ENCODE results near the gene MYH9.
A peak's percentile ranks its signal among the peaks of the same experiment; 100 is the strongest.

Gene MYH9

DNA sequence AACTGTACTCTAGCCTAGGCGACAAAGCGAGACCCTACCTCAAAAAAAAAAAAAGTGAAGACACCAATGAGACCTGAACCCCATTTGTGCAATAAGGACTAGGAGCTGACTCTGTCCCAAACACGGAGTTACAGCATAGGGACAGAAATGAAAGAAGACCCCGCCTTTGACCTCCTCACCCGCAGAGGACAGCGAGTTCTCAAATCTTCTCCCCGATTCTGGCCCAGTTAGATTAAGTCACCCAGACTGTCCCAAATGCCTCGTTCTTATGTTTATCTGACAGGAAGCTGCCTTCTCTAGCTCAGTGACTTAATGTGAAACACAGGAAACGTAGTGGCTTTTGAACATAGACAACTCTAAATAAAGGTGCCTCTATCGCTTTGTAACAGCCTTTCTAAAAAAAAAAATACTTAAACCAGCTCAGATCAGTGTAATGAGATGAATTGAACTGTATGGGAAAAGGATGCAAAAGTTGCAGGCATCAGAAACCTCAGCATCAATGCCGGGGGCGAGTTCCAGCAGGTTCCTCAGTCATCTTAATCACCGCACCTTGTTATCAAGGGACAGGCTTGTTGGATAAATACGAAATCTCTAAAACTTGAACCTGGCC is 10.6 kb downstream of the MYH9 start:
- Histone ChIP-seq H3K36me3 (ENCODE audit: control insufficient read depth, low read length) (peaks cover 67% of the 10 kb centered on the region), H3K27ac (ENCODE audit: low read depth, low read length) (peak overlapping the region; percentile 88), H4K20me1 (ENCODE audit: control insufficient read depth, insufficient read depth, low read depth, low read length) (peaks cover 27% of the 10 kb centered on the region)

DNA sequence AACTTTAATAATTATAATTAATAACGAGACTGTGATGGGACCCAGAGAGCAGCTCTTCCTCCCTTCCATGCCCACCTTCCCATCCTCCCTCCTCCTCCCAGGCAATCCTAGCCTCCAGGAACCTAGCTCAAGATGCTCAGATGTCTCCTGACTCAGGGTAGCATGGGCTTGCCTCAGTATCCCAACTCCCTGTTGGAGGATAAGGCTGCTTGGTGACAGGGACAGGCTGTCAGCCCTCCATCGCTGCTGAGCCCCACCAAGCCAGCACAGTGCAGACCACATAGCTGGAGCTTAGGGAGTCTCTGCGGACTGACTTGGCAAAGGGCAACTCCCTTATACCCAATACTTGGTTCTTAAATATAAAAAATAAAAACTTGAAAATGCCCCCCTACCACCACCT is 11.5 kb downstream of the MYH9 start:
- H3K27ac ChIP-seq (ENCODE audit: low read depth, low read length), result no peak overlapping the region
- H3K36me3 ChIP-seq (ENCODE audit: control insufficient read depth, low read length), result peaks cover 60% of the 10 kb centered on the region
- H3K4me2 ChIP-seq (ENCODE audit: low read length), result peak overlapping the region; percentile 85
- H3K4me1 ChIP-seq (ENCODE audit: control insufficient read depth, low read length), result peaks cover 98% of the 10 kb centered on the region
- H3K79me2 ChIP-seq (ENCODE audit: control insufficient read depth, low read length), result peaks cover 100% of the 10 kb centered on the region
- H3K4me3 ChIP-seq (ENCODE audit: low read length), result no peak overlapping the region
- peaks cover 21% of the 10 kb centered on the region for H3F3A ChIP-seq (ENCODE audit: control insufficient read depth, insufficient read depth)
- no peak for TF ChIP-seq EZH2phosphoT487 (IDR thresholded peaks at IDR 0.05; ENCODE audit: borderline replicate concordance, low read length)
- TF ChIP-seq, protein P1, sequence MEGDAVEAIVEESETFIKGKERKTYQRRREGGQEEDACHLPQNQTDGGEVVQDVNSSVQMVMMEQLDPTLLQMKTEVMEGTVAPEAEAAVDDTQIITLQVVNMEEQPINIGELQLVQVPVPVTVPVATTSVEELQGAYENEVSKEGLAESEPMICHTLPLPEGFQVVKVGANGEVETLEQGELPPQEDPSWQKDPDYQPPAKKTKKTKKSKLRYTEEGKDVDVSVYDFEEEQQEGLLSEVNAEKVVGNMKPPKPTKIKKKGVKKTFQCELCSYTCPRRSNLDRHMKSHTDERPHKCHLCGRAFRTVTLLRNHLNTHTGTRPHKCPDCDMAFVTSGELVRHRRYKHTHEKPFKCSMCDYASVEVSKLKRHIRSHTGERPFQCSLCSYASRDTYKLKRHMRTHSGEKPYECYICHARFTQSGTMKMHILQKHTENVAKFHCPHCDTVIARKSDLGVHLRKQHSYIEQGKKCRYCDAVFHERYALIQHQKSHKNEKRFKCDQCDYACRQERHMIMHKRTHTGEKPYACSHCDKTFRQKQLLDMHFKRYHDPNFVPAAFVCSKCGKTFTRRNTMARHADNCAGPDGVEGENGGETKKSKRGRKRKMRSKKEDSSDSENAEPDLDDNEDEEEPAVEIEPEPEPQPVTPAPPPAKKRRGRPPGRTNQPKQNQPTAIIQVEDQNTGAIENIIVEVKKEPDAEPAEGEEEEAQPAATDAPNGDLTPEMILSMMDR (IDR thresholded peaks at IDR 0.05; ENCODE audit: low read depth, low read length, poor library complexity, severe bottlenecking), result no peak
- H3K9me2 ChIP-seq (replicated peaks; ENCODE audit: control insufficient read depth, low read length), result no peaks in the 10 kb centered on the region
- no peaks in the 10 kb centered on the region for H3K27me3 ChIP-seq (ENCODE audit: control insufficient read depth, low read length)
- H3K9me3 ChIP-seq (ENCODE audit: control insufficient read depth, insufficient read depth, low read length), result no peaks in the 10 kb centered on the region
- peaks cover 30% of the 10 kb centered on the region for H4K20me1 ChIP-seq (ENCODE audit: control insufficient read depth, insufficient read depth, low read depth, low read length)

More for the DNA sequence above, 10.6 kb downstream of the MYH9 start:
- Histone ChIP-seq H3K4me3 (ENCODE audit: low read length) (peak overlapping the region; percentile 66), H3K9me3 (ENCODE audit: control insufficient read depth, insufficient read depth, low read length) (no peaks in the 10 kb centered on the region), H3K4me1 (ENCODE audit: control insufficient read depth, low read length) (peaks cover 98% of the 10 kb centered on the region), H3K4me2 (ENCODE audit: low read length) (peak overlapping the region; percentile 85), H3F3A (ENCODE audit: control insufficient read depth, insufficient read depth) (peaks cover 21% of the 10 kb centered on the region), H3K79me2 (ENCODE audit: control insufficient read depth, low read length) (peaks cover 100% of the 10 kb centered on the region), H3K9me2 (replicated peaks; ENCODE audit: control insufficient read depth, low read length) (no peaks in the 10 kb centered on the region), H3K27me3 (ENCODE audit: control insufficient read depth, low read length) (no peaks in the 10 kb centered on the region)
- TF ChIP-seq EZH2phosphoT487 (IDR thresholded peaks at IDR 0.05; ENCODE audit: borderline replicate concordance, low read length), result no peak
- TF ChIP-seq, protein P1 (IDR thresholded peaks at IDR 0.05; ENCODE audit: low read depth, low read length, poor library complexity, severe bottlenecking), result no peak

DNA sequence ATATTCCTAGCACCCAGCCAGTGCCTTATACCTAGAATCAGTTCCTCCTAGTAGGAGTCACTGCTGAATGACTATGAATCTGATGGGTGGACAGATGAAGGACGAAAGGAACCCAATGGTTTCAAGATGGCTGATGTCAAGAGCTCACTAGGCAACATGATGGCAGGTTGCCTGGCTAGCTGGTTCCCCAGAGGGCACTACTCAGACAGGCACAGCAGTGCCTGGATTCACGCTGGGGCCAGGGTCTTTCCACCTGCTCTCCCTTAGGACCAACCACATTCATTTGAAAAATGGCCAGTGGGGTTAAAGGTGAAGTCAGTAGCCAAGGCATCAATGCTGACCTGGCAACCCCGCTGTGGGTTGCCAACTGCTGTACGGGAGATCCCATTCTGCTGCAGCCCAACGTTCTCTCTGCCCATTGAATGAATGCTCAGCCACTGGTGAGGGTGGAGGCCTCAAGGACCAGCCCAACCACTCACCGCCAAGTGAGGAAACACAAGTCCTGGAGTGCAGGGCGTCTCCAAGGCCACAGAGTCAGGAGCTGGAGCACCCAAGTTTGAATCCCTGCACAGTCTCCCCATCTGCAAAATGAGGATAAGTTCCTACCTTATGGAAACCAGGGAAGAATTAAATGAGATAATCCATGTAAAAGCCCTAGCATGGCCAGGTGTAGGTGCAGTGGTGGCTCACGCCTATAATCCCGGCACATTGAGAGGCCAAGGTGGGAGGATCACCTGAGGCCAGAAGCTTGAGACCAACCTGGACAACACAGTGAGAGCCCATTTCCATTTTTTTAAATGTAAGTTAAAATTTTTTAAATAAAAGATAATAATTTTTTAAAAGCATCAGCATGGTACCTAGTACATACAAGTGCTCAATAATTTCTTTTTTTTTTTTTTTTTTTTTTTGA is 12.4 kb downstream of the MYH9 start:
- Histone ChIP-seq H3K4me3 (ENCODE audit: low read length) (no peak overlapping the region), H3K27ac (ENCODE audit: low read depth, low read length) (no peak overlapping the region), H3F3A (ENCODE audit: control insufficient read depth, insufficient read depth) (peaks cover 16% of the 10 kb centered on the region), H3K9me2 (replicated peaks; ENCODE audit: control insufficient read depth, low read length) (no peaks in the 10 kb centered on the region), H3K79me2 (ENCODE audit: control insufficient read depth, low read length) (peaks cover 100% of the 10 kb centered on the region), H3K4me2 (ENCODE audit: low read length) (0 out of 2 replicates have a peak overlapping the region, but pooled peaks have one; percentile 1), H3K4me1 (ENCODE audit: control insufficient read depth, low read length) (peaks cover 98% of the 10 kb centered on the region), H3K36me3 (ENCODE audit: control insufficient read depth, low read length) (peaks cover 55% of the 10 kb centered on the region), H4K20me1 (ENCODE audit: control insufficient read depth, insufficient read depth, low read depth, low read length) (peaks cover 37% of the 10 kb centered on the region), H3K27me3 (ENCODE audit: control insufficient read depth, low read length) (no peaks in the 10 kb centered on the region), H3K9me3 (ENCODE audit: control insufficient read depth, insufficient read depth, low read length) (no peaks in the 10 kb centered on the region)
- no peak for TF ChIP-seq EZH2phosphoT487 (IDR thresholded peaks at IDR 0.05; ENCODE audit: borderline replicate concordance, low read length)
- TF ChIP-seq, protein P1 (IDR thresholded peaks at IDR 0.05; ENCODE audit: low read depth, low read length, poor library complexity, severe bottlenecking), result no peak

Measured in DOHH2 (cell line).